GM10266 (cell line): ENCODE data around the gene ERGIC1.
"Not testable (repeated sequence)": the region's sequence is repeated elsewhere in the genome, so short reads cannot be mapped to it uniquely, and the experiment has no call there.

ENCODE experiments used
- DNase-seq: peaks from one replicate; pipeline ENCODE4 v3.0.0; 2012; ENCODE audit errors: extremely low spot score
- TF ChIP-seq, protein P1 (sequence below): IDR thresholded peaks from 2 replicates; pipeline ENCODE4 v1.5.1; 2012; ENCODE audit warnings: mild to moderate bottlenecking, low read depth; ENCODE audit not compliant: control insufficient read depth, insufficient read depth; ENCODE audit errors: missing control alignments

ERGIC1 gene

GRCh38 chr5:172802567-172803176 lies 31.4 kb upstream of the ERGIC1 start:
- DNase-seq: no peak
- TF ChIP-seq, protein P1, sequence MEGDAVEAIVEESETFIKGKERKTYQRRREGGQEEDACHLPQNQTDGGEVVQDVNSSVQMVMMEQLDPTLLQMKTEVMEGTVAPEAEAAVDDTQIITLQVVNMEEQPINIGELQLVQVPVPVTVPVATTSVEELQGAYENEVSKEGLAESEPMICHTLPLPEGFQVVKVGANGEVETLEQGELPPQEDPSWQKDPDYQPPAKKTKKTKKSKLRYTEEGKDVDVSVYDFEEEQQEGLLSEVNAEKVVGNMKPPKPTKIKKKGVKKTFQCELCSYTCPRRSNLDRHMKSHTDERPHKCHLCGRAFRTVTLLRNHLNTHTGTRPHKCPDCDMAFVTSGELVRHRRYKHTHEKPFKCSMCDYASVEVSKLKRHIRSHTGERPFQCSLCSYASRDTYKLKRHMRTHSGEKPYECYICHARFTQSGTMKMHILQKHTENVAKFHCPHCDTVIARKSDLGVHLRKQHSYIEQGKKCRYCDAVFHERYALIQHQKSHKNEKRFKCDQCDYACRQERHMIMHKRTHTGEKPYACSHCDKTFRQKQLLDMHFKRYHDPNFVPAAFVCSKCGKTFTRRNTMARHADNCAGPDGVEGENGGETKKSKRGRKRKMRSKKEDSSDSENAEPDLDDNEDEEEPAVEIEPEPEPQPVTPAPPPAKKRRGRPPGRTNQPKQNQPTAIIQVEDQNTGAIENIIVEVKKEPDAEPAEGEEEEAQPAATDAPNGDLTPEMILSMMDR: no peak

DNA sequence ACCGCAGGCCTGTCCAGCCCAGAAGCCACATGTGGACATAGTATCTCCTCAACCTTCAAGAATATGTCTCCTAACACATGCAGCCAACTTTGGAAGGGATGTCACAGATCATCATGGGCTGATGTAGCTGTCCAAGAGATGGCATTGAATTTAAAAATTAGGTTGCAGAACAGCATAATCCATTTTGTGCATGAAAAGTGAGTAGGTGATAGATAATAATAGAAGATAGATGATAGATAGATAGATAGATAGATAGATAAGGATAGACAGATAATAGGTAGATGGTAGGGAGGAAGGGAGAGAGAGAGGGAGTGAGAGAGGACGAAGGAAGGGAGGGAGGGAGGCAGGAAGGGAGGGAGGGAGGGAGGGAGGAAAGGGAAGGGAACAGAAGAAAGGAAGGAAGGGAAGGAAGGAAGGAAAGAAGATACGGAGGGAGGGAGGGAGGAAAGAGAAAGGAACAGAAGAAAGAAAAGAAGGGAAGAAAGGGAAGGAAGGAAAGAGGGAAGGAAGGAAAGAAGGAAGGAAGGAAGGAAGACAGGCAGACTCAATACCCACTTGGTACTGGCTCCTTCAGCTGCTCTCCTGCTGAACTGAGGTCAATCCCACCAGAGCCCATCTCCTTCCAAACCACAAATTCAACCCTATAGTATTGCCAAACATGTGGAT lies 28.9 kb upstream of the ERGIC1 start:
- TF ChIP-seq, protein P1: no peak
- DNase-seq: no peak

DNA sequence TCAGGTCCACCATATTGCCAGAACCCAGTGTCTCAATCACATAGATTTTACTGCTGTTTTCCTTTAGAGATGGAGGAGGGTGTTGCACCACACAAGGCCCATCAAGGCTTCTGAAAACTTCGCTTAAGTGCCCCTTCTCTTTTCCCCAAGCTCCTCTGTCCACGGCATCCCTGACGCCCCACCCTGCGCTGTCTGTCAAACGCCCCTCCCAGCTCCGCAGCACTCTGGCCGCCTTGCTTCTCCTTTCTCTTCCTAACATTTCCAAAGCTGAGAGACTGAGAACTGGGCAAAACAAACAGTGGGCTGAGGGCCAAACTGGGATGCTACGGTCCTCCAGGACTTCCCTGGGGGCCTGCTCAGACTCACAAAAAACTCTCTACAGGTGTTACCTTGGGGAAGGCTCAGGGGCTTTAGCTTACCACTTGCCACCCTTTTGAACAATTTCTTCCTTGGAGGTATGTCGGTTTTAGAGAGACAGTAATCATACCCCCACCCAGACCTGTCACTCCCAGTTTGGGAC lies 28.3 kb upstream of the ERGIC1 start:
- TF ChIP-seq, protein P1: no peak
- no peak for DNase-seq

DNA sequence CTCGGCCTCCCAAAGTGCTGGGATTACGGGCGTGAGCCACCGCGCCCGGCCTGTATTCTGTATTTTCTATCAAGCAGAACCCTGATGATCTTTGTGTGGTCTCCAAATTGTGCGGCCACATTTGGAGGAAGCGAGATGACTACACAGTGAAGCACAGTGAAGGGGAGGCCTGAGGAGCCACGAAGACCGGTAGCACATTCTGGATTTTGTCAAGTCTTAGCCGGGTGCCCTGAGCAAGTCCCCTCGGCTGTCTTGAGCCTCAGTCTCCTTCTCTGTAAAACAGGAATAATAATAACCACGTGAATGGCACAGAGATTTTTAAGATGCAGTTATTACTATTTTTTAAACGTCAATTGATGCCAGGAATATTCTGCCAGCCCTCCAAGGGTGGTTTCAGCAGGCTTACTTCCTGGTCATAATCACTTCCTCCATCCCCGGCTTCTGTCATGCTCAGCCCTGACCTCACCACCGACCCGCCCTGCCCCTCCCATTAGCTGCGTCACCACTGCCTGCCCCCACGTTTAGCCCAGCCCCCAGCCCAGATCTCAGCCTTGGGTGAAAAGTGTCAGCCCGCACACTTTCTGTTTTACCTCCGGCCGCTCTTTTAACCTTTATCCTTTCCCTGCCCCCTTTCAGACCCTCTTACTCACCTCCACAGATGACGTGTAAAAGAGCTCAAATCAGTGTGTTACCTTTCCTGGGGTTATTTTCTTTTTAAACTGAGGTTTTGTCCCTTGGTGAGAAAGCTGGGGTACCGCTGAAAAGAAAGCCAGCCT lies 27.0 kb upstream of the ERGIC1 start:
- peak; percentile 91 for DNase-seq
- TF ChIP-seq, protein P1: no peak

DNA sequence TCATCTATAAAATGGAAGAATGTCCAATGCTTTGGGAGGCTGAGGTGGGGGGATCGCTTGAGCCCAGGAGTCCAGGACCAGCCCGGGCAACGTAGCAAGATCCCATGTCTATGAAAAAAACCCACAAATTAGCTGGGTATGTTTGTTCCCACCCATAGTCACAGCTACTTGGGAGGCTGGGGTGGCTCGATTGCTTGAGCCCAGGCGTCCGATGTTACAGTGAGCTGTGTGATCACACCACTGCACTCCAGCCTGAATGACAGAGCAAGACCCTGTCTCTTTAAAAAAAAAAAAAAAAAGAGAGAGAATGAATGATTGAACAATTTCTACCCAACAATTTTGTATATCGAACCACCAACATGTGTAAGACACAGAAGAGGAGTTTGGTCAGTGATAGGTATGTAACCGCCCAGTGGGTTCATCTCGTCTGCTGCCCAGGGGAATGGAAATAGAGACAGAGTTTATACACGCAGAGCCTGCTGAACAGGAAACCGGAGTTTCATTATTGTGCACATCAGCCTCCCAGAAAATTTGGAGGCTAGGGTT lies 26.2 kb upstream of the ERGIC1 start:
- TF ChIP-seq, protein P1: no peak
- no peak for DNase-seq

GRCh38 chr5:172809774-172810173 lies 24.3 kb upstream of the ERGIC1 start:
- TF ChIP-seq, protein P1: no peak
- DNase-seq: no peak

DNA sequence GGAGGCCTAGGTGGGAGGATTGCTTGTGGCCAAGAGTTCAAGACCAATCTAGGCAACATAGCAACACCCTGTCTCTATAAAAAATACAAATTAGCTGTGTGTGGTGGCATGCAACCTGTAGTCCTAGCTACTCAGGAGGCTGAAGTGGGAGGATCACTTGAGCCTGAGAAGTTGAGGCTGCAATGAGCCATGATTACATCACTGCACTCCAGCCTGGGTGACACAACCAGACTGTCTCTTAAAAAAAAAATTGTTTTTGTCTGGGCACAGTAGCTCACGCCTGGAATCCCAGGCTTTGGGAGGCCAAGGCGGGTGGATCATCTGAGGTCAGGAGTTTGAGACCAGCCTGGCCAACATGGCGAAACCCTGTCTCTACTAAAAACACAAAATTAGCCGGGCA lies 23.1 kb upstream of the ERGIC1 start:
- not testable (repeated sequence) for DNase-seq
